OCI-LY1 (cell line): ENCODE results near the gene ZMAT3.

Source experiments
- CTCF ChIP-seq: fragments of 200-600 bp; sonication (generic), shearing (Covaris generic); IDR thresholded peaks from 2 replicates; pipeline ENCODE4 v1.5.1; 2017; ENCODE audit warnings: mild to moderate bottlenecking, antibody characterized with exemption, low read length, moderate library complexity, mixed read lengths
- EZH2 ChIP-seq: fragments of 200-600 bp; sonication (generic), shearing (Covaris generic); IDR thresholded peaks from 2 replicates; pipeline ENCODE4 v1.8.0; 2017; ENCODE audit warnings: borderline replicate concordance, mixed run types, mild to moderate bottlenecking, antibody characterized with exemption, low read length, moderate library complexity, mixed read lengths

GRCh38 chr3:179036226-179036625 lies 35.4 kb downstream of the ZMAT3 start:
- TF ChIP-seq CTCF, result no peak
- no peak for TF ChIP-seq EZH2
